ENCODE data around the gene KATNAL1. TPM values are rescaled to one million over a fixed set of nuclear protein-coding genes. Genes with fewer than 3 reads are reported as not detected.

The KATNAL1 gene
- total RNA-seq, 4 donors from 2014 or later: 3.1 to 15.2 (median 4.2) TPM

DNA sequence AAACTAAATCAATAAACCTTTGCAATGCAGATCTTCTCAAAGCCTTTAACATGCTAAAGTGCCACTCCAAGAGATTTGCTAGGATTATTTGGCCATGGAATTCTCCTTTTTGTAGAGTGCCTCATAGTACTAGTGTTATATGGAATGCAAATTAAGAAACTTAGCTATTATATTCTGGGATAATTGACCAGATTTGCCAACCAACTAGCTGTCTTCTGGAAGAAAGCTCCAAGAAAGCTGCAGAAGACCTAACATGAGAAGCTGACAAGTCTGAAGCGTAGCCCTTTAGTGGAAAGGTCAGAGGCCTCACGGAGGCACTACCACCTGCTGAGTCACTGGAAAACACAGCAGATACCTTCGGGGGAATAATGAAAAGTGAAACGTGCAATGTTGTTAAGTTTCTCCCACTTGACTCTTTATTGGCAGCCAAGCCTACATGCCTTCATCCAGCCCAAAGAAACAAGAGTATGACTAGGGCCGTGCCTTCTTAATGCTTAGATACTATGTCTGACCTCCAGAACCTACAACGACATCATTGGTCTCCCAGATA, 29.8 kb upstream of the KATNAL1 start:
- no peak for TF ChIP-seq POLR2A (IDR thresholded peaks at IDR 0.05)
- TF ChIP-seq, protein P1, sequence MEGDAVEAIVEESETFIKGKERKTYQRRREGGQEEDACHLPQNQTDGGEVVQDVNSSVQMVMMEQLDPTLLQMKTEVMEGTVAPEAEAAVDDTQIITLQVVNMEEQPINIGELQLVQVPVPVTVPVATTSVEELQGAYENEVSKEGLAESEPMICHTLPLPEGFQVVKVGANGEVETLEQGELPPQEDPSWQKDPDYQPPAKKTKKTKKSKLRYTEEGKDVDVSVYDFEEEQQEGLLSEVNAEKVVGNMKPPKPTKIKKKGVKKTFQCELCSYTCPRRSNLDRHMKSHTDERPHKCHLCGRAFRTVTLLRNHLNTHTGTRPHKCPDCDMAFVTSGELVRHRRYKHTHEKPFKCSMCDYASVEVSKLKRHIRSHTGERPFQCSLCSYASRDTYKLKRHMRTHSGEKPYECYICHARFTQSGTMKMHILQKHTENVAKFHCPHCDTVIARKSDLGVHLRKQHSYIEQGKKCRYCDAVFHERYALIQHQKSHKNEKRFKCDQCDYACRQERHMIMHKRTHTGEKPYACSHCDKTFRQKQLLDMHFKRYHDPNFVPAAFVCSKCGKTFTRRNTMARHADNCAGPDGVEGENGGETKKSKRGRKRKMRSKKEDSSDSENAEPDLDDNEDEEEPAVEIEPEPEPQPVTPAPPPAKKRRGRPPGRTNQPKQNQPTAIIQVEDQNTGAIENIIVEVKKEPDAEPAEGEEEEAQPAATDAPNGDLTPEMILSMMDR (IDR thresholded peaks at IDR 0.05): no peak
- DNase-seq (ENCODE audit: low spot score in 2 of 2): no peak
- intact Hi-C loops (cut with DNase I; ENCODE audit: low total_unique reads): no loop called here
- H3K4me3 ChIP-seq (ENCODE audit: low read depth, poor library complexity, severe bottlenecking): no peak overlapping the region
- WGBS, 2 donors: 78 to 82% methylated on average over 6 of the region's 6 CpGs

DNA sequence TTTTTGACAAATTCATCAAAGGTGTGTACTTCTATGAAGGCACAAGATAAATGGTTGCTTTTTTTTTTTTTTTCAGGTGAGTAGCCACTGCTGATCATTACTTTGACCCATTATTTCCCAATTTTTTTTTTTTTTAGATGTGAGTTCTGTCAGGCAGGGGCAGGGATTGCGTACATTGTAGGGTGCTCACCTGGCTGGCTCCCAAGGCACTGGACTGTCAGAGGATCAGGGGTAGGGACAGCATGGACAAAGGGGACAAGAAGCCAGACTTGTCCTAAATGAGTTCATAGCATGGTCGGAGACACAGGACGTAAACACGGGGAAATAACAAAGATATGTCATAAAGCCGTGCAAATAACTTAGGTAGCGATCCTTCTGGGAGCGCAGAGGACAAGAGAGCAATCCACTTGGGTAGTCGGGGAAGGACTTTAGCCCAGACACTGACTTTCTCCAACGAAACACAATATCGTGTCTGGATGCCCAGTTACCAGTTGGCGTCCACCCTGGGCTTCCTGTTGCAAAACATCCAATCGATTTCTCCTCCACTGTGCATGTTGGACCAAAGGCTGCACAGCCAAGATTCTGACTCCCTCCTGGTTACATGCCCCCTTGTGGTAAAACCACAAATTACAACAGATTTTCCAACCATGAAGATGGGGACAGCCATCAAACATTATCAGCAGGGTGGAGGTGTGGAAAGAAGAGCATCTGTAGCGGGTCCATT, 27.5 kb upstream of the KATNAL1 start:
- WGBS, 2 donors: 89% methylated on average over 13 of the region's 13 CpGs
- TF ChIP-seq POLR2A (IDR thresholded peaks at IDR 0.05): no peak
- TF ChIP-seq, protein P1 (IDR thresholded peaks at IDR 0.05): no peak
- no peak overlapping the region for H3K4me3 ChIP-seq (ENCODE audit: low read depth, poor library complexity, severe bottlenecking)
- intact Hi-C loops (cut with DNase I; ENCODE audit: low total_unique reads): no loop called here
- no peak for DNase-seq (ENCODE audit: low spot score in 2 of 2)

GRCh38 chr13:30333616-30334015, 26.3 kb upstream of the KATNAL1 start:
- no peak overlapping the region for H3K4me3 ChIP-seq (ENCODE audit: low read depth, poor library complexity, severe bottlenecking)
- TF ChIP-seq POLR2A (IDR thresholded peaks at IDR 0.05): no peak
- 71 to 79% methylated on average over 3 of the region's 3 CpGs for WGBS, 2 donors
- DNase-seq (ENCODE audit: low spot score in 2 of 2): no peak
- intact Hi-C loops (cut with DNase I; ENCODE audit: low total_unique reads): no loop called here

- no peak for DNase-seq (ENCODE audit: low spot score in 2 of 2)
- no peak overlapping the region for H3K4me3 ChIP-seq (ENCODE audit: low read depth, poor library complexity, severe bottlenecking)
- WGBS, 2 donors: 81 to 88% methylated on average over 4 of the region's 4 CpGs
- intact Hi-C loops (cut with DNase I; ENCODE audit: low total_unique reads): no loop called here
- TF ChIP-seq POLR2A (IDR thresholded peaks at IDR 0.05): no peak
- TF ChIP-seq, protein P1 (IDR thresholded peaks at IDR 0.05): no peak
These were observed 25.2 kb upstream of the KATNAL1 start for GRCh38 chr13:30332456-30333143.

GRCh38 chr13:30331331-30331771, 24.0 kb upstream of the KATNAL1 start:
- no peak for DNase-seq (ENCODE audit: low spot score in 2 of 2)
- WGBS, 2 donors: 41 to 47% methylated on average over 5 of the region's 5 CpGs
- TF ChIP-seq, protein P1 (IDR thresholded peaks at IDR 0.05): no peak
- TF ChIP-seq POLR2A (IDR thresholded peaks at IDR 0.05): no peak

DNA sequence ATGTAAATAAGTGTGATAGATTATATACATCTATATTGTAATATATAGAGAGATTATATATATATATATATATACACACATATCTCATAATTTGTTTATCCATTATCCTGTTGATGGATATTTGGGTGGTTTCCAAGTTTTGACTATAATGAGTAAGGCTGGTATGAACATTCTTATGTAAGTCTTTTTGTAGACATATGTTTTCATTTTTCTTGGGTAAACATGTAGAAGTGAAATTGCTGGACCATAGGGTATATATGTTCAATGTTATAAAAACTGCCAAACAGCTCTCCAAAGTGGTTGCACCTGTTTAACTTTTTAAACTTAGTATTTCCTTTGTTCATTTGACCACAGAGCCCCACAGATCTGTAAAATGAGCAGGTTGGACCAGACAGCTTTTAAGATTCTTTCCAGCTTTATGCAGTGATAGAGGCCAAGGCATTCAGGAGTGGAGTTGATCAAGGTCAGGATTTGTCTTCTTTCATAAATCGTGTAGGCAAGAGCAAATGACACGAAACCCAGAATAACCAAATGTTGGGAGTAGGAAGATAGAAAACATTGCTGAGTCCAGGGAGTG, 21.7 kb upstream of the KATNAL1 start:
- 66 to 81% methylated on average over 2 of the region's 2 CpGs for WGBS, 2 donors
- H3K4me3 ChIP-seq (ENCODE audit: low read depth, poor library complexity, severe bottlenecking): no peak overlapping the region
- no peak for TF ChIP-seq POLR2A (IDR thresholded peaks at IDR 0.05)
- TF ChIP-seq, protein P1 (IDR thresholded peaks at IDR 0.05): no peak
- intact Hi-C loops (cut with DNase I; ENCODE audit: low total_unique reads): no loop called here
- no peak for DNase-seq (ENCODE audit: low spot score in 2 of 2)

More at GRCh38 chr13:30331331-30331771, 24.0 kb upstream of the KATNAL1 start:
- intact Hi-C loops (cut with DNase I; ENCODE audit: low total_unique reads): no loop called here
- H3K4me3 ChIP-seq (ENCODE audit: low read depth, poor library complexity, severe bottlenecking): no peak overlapping the region
